K562 (cell line): Measurements from ENCODE around the gene PTGES3L. TPM values are rescaled to one million over a fixed set of nuclear protein-coding genes. Genes with fewer than 3 reads are reported as not detected.

Experiments
- ARNT ChIP-seq, 2 experiments: fragments of 450-650 bp; IDR thresholded peaks; 2 replicates each; pipeline ENCODE4 v1.6.1; 2016; ENCODE audit warnings: mild to moderate bottlenecking in 1 of 2
- FOS ChIP-seq: IDR thresholded peaks from 3 replicates; pipeline ENCODE4 v1.6.1; 2011; ENCODE audit not compliant: insufficient read length; ENCODE audit errors: extremely low read depth
- SAP30 ChIP-seq: fragments of 200-600 bp; sonication (generic); IDR thresholded peaks from 2 replicates; pipeline ENCODE4 v1.6.1; 2012; ENCODE audit warnings: borderline replicate concordance, low read depth, mild to moderate bottlenecking, moderate library complexity, low read length, control low read depth, inconsistent platforms; ENCODE audit not compliant: insufficient read depth, poor library complexity, severe bottlenecking
- SMARCA4 ChIP-seq: fragments of 450-650 bp; IDR thresholded peaks from 2 replicates; pipeline ENCODE4 v1.6.1; 2016
- STAT6 ChIP-seq: sonication (generic); formaldehyde crosslinking; IDR thresholded peaks from 2 replicates; pipeline ENCODE4 v1.8.1; 2023; ENCODE audit warnings: mild to moderate bottlenecking, missing genetic modification reagents
- TFAP4 ChIP-seq: sonication (generic); formaldehyde crosslinking; IDR thresholded peaks from 2 replicates; pipeline ENCODE4 v1.8.0; 2022; ENCODE audit warnings: missing genetic modification reagents, mild to moderate bottlenecking, moderate library complexity, borderline replicate concordance
- polyA plus RNA-seq, 8 experiments: library from polyadenylated mRNA; depleted of rRNA in 4 of 8; stranded (reverse) in 5 of 8; unstranded in 3 of 8; fragments of >200 nt; fragmentation: Nextera tagmentation in 2 of 8; fragmentation: Illumina TruSeq in 1 of 8; extraction: Ambion mirVana in 2 of 8; extraction: Trizol in 1 of 8; gene quantifications; 2 replicates each; pipeline versions ENCODE4 v1.2.1 to v1.2.3, GENCODE V29; 2011 to 2014; ENCODE audit warnings: inconsistent platforms in 1 of 8, missing spikeins in 1 of 8
- total RNA-seq, 7 experiments: library from RNA; depleted of rRNA in 6 of 7; stranded (reverse); fragments of >200 nt in 6 of 7; fragmentation: Illumina TruSeq in 2 of 7; extraction: Trizol in 2 of 7; gene quantifications; 2 replicates each; pipeline versions ENCODE4 v1.2.1 to v1.2.3, GENCODE V29; 2011 to 2021; ENCODE audit warnings: low replicate concordance in 1 of 7
- TF ChIP-seq, protein P1 (sequence below): sonication (generic); formaldehyde crosslinking; IDR thresholded peaks from 2 replicates; pipeline ENCODE4 v1.8.0; 2023; ENCODE audit warnings: missing genetic modification reagents, mild to moderate bottlenecking, borderline replicate concordance
- TF ChIP-seq, protein P2 (sequence below), 2 experiments: fragments of 450-650 bp; formaldehyde crosslinking in 1 of 2; IDR thresholded peaks; 2 replicates each; pipeline versions ENCODE4 v1.4.0 to v1.6.1; 2014 to 2020; ENCODE audit warnings: mild to moderate bottlenecking in 2 of 2, borderline replicate concordance in 1 of 2, low read depth in 1 of 2

Gene PTGES3L
- total and polyA plus RNA-seq, 9 of the 15 experiments (the other 6 are each of a cell fraction or from before 2014, with no cell fraction given) = 6.0 to 16.0 (median 9.6) TPM

DNA sequence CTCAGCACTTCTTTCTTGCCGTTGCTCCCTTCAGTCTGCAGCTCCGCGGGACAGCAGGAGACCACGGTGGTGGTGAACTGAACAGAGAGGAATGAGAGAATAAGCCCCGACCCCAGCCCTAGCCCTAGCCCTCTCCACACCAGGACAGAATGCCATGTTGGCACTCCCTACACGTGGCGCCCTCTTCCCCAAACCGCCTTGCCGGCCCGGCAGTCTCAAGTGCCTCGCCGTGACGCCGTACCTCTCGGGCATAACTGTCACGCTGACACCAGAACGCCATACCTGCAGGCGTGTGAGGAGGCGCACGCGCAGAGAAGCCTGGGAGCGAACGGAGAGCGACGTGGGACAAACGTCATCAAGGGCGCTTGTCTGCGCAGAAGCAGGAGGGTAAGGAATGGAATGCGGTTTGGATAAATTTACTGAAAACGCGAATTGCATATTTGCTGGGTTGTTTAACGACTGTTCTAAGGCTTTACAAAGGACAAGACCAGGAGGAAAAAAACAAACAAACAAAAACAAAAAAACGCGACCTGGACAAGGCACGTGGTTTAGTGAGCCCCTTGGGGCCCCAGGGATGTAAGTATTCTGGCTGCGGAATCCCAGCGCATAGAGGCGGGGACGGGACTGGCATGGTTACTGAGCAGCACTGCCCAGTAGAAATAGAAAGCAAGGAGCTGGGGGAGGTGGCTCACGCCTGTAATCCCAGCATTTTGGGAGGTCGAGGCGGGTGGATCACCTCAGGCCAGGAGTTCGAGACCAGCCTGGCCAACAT lies 15.5 kb downstream of the PTGES3L start, which contains the start of gene AARSD1 (continued):
- TF ChIP-seq, protein P1, sequence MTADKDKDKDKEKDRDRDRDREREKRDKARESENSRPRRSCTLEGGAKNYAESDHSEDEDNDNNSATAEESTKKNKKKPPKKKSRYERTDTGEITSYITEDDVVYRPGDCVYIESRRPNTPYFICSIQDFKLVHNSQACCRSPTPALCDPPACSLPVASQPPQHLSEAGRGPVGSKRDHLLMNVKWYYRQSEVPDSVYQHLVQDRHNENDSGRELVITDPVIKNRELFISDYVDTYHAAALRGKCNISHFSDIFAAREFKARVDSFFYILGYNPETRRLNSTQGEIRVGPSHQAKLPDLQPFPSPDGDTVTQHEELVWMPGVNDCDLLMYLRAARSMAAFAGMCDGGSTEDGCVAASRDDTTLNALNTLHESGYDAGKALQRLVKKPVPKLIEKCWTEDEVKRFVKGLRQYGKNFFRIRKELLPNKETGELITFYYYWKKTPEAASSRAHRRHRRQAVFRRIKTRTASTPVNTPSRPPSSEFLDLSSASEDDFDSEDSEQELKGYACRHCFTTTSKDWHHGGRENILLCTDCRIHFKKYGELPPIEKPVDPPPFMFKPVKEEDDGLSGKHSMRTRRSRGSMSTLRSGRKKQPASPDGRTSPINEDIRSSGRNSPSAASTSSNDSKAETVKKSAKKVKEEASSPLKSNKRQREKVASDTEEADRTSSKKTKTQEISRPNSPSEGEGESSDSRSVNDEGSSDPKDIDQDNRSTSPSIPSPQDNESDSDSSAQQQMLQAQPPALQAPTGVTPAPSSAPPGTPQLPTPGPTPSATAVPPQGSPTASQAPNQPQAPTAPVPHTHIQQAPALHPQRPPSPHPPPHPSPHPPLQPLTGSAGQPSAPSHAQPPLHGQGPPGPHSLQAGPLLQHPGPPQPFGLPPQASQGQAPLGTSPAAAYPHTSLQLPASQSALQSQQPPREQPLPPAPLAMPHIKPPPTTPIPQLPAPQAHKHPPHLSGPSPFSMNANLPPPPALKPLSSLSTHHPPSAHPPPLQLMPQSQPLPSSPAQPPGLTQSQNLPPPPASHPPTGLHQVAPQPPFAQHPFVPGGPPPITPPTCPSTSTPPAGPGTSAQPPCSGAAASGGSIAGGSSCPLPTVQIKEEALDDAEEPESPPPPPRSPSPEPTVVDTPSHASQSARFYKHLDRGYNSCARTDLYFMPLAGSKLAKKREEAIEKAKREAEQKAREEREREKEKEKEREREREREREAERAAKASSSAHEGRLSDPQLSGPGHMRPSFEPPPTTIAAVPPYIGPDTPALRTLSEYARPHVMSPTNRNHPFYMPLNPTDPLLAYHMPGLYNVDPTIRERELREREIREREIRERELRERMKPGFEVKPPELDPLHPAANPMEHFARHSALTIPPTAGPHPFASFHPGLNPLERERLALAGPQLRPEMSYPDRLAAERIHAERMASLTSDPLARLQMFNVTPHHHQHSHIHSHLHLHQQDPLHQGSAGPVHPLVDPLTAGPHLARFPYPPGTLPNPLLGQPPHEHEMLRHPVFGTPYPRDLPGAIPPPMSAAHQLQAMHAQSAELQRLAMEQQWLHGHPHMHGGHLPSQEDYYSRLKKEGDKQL (CRISPR knock-in tag) = no peak
- TF ChIP-seq, protein P2, sequence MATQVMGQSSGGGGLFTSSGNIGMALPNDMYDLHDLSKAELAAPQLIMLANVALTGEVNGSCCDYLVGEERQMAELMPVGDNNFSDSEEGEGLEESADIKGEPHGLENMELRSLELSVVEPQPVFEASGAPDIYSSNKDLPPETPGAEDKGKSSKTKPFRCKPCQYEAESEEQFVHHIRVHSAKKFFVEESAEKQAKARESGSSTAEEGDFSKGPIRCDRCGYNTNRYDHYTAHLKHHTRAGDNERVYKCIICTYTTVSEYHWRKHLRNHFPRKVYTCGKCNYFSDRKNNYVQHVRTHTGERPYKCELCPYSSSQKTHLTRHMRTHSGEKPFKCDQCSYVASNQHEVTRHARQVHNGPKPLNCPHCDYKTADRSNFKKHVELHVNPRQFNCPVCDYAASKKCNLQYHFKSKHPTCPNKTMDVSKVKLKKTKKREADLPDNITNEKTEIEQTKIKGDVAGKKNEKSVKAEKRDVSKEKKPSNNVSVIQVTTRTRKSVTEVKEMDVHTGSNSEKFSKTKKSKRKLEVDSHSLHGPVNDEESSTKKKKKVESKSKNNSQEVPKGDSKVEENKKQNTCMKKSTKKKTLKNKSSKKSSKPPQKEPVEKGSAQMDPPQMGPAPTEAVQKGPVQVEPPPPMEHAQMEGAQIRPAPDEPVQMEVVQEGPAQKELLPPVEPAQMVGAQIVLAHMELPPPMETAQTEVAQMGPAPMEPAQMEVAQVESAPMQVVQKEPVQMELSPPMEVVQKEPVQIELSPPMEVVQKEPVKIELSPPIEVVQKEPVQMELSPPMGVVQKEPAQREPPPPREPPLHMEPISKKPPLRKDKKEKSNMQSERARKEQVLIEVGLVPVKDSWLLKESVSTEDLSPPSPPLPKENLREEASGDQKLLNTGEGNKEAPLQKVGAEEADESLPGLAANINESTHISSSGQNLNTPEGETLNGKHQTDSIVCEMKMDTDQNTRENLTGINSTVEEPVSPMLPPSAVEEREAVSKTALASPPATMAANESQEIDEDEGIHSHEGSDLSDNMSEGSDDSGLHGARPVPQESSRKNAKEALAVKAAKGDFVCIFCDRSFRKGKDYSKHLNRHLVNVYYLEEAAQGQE (IDR thresholded peaks at IDR 0.05; ENCODE audit: borderline replicate concordance) = no peak
- TF ChIP-seq, protein P2 (CRISPR knock-in tag; IDR thresholded peaks at IDR 0.05; ENCODE audit: low read depth) = no peak
- no peak for TF ChIP-seq SMARCA4
- no peak for TF ChIP-seq FOS
- TF ChIP-seq TFAP4 (CRISPR knock-in tag) = peak; percentile 60; the same call in 1 of the 2 replicates
- peak; percentile 15 to 44; a peak in 1 of 4 replicates for TF ChIP-seq ARNT (IDR thresholded peaks at IDR 0.05)
- no peak for TF ChIP-seq STAT6 (CRISPR knock-in tag)
- peak; percentile 89 for TF ChIP-seq SAP30
